Mucosa of gallbladder (tissue), 1 donor: ENCODE results near the gene B9D1. TPM values are rescaled to one million over a fixed set of nuclear protein-coding genes. Genes with fewer than 3 reads are reported as not detected.
A peak's percentile ranks its signal among the peaks of the same experiment; 100 is the strongest.

ENCODE experiments used
- DNase-seq: peaks from one replicate; pipeline ENCODE4 v3.0.0-alpha.2; 2020; ENCODE audit warnings: low spot score
- total RNA-seq: library from RNA; stranded (reverse); gene quantifications from one replicate; pipeline ENCODE4 v1.2.1, GENCODE V29; 2021
- donor health status: DM: no; HTN: no; CAD: no.

The B9D1 gene
- total RNA-seq, 1 donor from 2014 or later = 25.3 TPM

DNA sequence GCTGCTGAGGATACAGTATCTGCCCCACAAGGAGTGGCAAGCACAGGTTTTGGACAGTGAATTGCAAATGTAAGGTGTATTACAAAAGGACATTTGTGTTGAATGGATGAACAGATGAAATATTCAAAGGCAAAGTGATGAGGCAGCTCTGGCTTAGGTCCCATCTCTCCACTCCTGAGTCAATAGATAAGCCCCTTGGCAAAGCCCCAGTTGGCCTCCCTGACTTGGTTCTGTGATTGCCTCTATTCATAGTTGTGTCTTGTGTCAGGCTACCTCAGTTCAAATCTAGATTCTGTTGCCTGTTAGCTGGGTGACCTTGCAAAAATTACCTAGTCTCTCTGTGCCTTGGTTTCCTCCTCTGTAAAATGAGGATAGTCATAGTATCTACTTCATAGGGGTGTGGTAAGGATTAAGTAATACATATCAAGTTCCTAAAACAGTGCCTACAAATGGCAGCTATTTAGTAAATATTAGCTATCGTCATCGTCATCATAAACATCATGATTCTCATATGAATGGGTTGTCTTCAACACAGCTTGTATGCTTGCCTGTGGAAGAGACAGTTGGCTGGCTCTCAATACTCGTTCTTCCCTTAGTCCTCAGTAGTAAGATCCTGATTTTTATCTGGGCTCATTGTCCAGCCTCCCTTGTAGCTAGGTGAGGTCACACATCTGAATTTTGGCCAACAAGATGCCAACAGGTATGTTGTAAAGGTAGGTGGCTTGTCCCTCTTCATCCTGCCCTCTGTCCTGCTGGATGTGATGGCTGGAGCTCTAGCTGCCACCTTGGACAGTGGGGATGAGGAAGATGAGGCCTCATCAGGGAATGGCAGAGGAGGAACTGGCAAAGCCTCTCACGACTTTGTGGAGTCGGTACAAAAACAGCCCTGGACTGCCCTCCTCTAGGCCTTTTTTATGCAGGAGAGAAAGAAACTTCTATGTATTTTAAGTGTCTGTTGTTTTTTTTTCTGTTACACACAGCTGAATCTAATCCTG, 26.6 kb upstream of the B9D1 start:
- DNase-seq = no peak

DNA sequence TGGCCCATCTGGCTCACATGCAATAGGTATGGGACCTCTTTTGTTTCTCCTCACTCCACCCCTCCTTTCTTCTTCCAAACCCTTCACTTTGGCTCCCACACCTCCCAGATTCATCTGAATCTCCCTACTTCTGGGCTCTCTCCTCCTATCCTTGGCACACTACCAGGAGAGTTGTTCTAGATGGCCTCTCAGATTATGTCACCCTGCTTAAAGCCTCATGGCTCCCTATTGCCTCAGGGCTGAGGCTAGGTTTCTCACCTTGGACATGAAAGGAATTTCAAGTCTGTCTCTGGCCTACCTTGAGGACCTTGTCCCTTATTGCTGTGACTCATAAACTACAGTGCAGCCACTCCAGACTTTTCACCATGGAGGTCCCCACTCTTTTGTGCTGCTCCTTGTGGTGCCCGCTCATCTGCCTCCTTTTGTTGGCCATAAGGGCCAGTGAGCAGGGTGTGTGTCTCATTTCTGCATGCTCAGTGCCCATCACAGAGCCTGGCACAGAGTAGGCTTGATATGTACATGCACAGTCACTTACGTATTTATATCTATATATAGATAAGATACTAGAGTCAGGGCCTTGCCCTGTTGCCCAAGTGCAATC, 25.5 kb upstream of the B9D1 start:
- DNase-seq = no peak

DNA sequence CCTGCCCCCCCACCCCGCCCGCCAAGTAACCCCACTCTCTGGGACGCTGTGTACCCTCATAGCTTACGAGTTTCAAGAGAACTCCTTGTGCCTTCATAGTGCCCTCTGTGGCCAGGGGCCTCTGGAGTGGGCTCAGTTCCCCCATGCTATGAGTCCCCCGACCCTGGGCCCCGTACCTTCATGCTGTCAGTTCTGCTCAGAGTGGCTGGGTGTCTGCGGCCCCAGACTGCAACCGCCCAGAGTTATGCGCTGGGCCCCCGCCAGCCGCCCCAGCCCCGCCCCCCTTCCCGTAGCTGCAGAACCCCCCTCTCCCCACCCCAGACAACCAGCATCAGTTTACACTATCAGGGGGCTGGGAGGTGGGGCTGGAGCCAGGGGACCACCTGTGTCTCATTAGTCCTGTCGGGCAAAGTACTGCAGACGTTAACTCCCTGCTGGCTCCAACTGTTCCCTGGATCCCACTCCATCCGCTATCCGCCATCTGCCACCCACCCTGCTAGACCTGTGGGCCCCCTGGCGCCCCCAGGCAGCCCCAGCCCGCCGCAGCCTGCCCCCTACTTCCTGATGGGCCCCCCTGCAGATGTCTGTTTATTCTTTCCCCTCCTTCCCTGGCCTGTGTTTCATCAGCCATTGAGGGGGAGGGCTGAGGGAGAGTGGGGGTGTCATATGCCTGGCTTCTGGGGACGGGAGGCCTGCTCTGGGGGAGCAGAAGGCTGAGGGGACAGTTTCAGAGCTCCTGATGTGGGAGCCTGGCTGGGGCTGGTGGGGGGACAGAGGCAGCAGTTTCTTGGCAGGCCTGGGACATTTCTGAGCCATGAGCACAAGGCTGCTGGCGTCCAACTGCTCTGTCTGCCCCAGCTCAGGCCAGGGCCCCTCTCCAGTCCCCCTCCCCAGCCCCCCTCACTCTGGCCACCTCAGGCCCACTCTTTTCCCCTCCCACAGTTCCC, 24.7 kb upstream of the B9D1 start, which contains the start of gene MFAP4:
TSS of gene MFAP4 (minus strand) at position 217 of the 947 bp plus-strand sequence. CDS start at position 182, 35 bp downstream.
- DNase-seq = peak; percentile 62

DNA sequence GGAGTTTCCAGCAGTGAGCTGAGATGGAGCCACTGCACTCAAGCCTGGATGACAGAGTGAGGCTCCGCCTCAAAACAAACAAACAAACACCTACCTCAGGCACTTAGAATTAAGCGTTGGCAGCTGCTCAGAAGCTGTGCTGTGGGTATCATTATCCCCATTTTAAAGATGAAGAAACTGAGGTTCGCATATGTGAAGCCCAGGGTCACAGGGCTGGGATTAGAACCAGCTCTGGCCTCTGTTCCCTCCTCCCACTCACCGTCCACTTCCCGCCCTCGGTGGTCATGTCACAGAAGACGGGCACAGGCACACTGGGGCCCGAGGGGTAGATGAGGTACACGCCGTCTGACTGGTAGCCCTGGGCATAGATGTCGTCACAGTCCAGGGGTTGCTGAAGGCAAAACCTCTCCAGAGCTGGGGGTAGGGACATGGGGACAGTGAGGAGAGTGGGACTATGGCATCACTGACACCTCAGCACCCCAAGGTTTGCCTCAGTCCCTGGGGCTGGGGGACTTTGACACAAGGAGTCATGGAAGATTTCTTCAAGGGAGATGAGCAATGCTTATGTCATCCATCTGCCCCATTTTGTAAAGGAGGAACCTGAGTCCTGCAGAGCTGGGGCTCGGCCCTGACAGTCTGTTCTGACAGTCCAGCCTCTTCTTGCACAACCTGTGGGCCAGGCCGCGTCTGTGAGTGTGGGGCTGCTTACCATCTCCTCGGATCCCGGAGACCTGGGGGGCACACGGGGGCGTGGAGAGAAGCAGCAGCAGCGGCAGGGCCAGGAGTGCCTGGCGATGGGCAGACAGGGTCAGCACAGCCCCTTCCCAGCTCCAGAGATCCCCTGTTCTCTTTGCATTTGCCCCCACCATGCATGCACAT, 23.8 kb upstream of the B9D1 start:
- no peak for DNase-seq

DNA sequence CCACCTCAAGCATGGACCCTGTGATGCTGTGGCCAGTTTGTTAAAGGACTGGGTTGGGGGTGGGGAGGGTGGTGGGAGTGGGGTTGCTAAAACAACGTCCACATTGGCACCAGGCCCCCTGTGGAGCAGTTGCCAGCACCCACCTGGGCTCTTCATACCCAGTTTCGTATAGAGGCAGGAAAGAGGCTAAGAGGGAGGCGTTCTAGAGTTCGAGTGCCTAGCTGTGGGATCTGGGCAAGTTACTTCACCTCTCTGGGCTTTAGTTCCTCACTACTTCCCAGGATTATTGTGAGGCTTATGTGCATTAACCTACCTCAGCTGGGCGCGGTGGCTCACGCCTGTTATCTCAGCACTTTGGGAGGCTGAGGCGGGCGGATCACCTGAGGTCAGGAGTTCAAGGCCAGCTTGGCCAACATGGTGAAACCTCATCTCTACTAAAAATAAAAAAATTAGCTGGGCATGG, 23.0 kb upstream of the B9D1 start:
- DNase-seq = no peak

DNA sequence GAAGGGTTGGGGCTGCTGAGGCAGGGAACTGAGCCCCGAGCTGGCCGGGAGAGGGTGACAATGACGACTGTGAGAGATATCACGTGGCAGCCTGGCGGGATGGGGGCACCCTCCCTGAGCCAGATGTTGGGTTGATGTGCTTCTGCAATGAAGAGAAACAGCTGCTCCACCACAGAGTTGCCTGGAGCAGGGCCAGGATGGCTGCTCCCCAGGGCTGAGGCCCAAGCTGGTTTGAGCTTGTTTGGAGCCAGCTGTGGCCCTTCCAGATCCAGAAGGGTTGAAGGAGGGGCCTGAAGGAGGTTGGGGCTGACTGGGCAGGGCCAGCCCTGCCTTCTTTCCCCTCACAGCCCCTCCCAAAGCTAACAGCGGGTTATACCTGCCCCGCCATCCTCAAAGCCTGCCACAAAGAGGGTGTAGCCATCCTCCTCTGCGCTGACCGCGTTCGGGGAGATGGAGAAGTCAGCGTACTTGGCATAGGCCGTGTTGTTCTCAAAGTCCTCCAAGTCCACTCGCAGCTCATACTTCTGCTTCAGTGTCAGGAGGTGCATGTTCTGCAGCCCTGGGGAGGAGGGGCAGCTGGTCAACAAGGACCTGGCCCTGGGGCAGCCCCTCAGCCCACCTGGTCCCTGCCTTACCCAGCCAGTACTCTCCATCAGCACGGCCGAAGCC, 22.3 kb upstream of the B9D1 start:
- peak; percentile 81 for DNase-seq

DNA sequence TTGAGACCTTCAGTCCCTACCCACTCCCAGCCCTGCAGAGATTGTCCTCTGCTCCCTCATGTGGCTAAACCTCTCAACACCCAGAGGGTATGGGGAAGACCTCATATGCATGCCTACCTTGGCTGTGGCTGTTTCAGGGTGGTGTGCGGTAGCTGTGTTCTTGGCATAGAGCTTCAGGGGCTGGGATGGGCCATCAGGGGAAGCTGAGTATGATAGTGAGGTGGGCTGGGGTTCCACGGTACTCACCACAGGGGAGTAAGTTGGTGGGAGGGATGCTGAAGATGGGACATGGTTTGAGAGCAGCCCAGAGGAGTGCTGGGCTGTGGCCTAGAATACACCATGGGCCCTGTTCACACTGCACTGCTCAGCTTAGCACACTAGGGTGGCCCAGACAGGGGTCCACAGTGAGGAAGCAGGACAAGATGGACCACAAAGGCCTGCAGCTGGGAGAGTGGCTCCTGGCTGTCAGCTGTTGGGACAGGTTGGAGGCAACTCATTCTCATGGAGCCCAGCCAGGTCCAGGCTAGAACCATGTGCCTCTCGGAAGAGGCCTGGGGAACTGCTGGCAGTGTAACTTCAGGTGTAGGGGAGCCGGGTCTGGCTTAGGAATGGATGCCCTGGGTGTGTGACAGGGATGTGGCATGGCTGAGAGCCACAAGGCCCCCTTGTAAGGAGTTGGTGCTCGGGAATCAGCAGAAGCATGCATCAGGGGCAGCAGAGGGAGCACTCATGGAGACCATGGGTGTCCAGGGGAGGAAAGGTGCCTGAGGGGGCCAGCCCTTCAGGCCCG, 21.4 kb upstream of the B9D1 start:
- DNase-seq = no peak

DNA sequence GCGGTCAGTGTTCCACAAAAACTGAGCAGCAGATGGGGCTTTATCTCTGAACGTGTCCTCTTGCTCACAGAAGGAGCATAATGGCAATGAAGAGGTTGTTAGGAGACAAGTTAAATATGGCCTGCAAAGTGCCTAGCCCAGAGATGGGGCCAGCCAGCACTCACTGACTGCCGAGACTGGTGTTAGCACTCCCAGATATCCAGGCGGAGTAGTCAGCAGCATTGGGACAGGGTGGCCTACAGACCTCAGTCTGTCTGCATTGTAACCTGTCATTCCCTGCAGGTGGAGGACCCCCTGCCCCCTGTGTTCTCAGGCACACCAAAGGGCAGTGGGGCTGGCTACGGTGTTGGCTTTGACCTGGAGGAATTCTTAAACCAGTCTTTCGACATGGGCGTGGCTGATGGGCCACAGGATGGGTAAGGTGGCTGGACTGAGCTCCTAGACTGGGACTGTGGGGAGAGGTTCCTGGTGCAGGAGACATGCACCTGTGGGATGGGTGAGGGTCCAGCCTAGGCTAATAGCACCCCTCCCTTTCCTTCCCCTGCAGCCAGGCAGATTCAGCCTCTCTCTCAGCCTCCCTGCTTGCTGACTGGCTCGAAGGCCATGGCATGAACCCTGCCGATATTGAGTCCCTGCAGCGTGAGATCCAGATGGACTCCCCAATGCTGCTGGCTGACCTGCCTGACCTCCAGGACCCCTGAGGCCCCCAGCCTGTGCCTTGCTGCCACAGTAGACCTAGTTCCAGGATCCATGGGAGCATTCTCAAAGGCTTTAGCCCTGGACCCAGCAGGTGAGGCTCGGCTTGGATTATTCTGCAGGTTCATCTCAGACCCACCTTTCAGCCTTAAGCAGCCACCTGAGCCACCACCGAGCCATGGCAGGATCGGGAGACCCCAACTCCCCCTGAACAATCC, 20.3 kb upstream of the B9D1 start:
- no peak for DNase-seq

DNA sequence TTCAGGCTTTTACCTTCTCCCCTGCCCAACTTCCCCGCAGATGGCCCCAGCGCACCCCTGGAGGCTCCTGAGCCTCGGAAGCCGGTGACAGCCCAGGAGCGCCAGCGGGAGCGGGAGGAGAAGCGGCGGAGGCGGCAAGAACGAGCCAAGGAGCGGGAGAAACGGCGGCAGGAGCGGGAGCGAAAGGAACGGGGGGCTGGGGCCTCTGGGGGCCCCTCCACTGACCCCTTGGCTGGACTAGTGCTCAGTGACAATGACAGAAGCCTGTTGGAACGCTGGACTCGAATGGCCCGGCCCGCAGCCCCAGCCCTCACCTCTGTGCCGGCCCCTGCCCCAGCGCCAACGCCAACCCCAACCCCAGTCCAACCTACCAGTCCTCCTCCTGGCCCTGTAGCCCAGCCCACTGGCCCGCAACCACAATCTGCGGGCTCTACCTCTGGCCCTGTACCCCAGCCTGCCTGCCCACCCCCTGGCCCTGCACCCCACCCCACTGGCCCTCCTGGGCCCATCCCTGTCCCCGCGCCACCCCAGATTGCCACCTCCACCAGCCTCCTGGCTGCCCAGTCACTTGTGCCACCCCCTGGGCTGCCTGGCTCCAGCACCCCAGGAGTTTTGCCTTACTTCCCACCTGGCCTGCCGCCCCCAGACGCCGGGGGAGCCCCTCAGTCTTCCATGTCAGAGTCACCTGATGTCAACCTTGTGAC, 19.4 kb upstream of the B9D1 start:
- no peak for DNase-seq

DNA sequence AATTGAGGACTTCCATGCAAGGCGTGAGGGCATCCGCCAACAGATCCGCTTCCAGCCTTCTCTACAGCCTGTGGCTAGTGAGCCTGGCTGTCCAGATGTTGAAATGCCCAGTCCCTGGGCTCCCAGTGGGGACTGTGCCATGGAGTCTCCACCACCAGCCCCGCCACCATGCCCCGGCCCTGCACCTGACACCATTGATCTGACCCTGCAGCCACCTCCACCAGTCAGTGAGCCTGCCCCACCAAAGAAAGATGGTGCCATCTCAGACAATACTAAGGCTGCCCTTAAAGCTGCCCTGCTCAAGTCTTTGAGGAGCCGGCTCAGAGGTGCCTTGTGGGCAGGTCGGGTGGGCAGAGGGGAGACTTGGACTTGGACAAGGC, 18.8 kb upstream of the B9D1 start:
- DNase-seq = no peak

DNA sequence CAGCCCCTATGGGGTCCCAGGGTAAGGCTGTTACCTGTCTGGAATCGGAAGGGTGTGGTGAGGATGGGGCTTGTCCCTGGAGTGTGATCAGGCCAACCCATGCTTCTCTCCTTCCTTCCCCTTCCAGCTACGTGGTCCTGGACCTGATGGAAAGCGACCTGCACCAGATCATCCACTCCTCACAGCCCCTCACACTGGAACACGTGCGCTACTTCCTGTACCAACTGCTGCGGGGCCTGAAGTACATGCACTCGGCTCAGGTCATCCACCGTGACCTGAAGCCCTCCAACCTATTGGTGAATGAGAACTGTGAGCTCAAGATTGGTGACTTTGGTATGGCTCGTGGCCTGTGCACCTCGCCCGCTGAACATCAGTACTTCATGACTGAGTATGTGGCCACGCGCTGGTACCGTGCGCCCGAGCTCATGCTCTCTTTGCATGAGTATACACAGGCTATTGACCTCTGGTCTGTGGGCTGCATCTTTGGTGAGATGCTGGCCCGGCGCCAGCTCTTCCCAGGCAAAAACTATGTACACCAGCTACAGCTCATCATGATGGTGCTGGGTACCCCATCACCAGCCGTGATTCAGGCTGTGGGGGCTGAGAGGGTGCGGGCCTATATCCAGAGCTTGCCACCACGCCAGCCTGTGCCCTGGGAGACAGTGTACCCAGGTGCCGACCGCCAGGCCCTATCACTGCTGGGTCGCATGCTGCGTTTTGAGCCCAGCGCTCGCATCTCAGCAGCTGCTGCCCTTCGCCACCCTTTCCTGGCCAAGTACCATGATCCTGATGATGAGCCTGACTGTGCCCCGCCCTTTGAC, 18.2 kb upstream of the B9D1 start:
- no peak for DNase-seq

DNA sequence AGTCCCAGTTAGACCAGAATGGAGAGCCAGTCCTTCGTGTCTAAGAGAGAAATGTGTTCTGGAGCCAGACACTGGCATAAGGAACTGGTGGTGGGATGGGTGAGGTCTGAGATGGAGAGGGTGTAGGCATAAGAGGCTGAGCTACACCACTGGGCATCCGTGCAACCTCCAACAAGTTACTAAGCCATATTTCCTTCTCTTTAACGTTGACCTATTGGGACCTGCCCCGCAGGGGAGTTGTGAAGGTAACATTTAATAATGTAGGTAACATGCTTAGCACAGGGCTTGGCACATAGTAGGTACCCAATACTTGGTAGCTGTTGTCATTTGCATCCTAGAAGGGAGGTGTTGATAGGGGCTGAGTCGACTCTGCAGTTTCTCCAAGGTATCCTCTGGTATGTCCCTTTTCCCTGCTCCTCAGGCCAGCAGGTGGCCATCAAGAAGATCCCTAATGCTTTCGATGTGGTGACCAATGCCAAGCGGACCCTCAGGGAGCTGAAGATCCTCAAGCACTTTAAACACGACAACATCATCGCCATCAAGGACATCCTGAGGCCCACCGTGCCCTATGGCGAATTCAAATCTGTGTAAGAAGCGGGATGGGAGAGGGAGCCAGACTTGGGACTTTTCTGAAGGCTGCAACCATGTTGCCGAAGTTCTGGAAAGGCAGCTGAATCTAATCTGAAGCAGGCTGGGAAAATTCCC, 17.0 kb upstream of the B9D1 start:
- DNase-seq = no peak

DNA sequence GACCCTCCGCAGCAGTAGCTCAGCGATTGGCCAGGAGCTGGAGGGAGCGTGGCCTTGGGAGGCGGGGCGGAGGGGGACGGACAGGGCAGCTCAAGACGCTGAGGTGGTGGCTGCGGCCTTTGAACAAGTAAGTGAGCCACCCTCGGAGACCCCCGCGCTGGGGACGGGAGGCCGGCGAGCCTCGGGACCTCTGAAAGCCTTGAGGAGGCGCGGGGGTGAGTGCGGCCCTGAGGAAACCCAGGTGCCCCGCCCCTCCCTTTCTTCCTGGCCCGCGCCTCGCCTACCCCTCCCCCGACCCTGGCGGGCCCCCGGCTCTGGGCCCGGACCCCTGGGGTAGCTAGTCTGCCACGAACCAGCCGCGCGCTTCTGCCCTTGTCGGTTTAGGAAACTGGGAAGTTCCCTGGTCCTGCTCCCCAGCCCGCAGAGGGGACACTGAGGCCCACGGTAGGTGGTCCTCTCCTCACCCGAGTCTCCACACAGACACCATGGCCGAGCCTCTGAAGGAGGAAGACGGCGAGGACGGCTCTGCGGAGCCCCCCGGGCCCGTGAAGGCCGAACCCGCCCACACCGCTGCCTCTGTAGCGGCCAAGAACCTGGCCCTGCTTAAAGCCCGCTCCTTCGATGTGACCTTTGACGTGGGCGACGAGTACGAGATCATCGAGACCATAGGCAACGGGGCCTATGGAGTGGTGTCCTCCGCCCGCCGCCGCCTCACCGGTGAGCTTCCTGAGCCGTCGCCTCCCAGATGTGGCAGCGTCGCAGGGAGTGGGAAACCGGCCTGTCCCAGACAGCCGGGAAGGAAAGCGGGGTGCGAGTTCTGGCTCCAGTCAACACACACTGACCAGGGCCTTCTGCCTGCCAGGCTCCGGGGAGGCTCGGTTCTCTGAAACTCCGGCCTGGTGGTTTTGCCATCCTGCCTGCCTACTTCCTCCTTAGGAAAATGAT, 16.2 kb upstream of the B9D1 start, which contains the start of gene MAPK7:
TSS of gene MAPK7 (plus strand) at position 83 of the 945 bp plus-strand sequence. CDS start at position 486, 403 bp downstream.
- DNase-seq = no peak

DNA sequence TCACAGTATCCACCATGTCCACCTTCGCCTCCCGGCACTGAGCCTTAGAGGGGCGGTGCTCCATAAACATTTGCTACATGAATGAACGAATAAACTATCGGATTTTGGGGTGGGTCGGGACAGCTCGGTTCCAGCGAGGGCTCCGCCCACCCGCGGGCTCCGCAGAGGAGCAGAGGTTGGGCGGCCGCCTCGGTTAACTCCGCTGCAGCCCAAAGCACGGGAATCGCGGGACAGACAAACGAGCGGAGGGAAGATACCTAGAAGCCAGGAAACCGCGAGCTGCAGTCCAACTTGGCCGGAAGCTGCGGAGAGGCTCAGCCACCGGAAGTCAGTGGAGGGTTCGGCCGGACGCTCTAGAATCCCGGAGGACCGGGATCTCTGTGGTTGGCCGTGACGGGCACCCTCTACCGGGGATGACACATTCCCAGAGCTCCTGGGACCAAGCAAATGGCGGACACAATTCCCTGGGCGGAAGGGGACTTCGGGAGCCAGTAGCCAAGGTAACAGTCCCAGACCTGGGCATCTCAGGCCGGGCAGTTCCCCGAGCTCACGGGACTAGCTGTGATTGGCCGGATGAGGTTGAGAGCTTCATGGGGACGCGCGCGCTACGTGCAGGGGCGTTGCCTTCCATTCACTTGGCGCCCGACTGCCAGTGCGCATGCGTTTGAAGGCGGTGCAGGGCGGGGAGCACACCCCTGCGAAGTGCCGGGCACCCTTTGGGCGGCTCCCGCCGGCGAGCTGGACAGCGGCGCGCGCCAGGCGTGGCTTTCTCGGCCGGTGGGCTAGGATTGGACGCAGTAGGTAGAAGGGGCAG, 15.3 kb upstream of the B9D1 start:
- DNase-seq = peak; percentile 98
